Esophagus muscularis mucosa (tissue), 4 donors: ENCODE results near the gene EXOC3L4. TPM values are rescaled to one million over a fixed set of nuclear protein-coding genes. Genes with fewer than 3 reads are reported as not detected.

ENCODE experiments used
- DNase-seq: peaks from one replicate; pipeline ENCODE4 v3.0.0-alpha.2; 2017; ENCODE audit errors: extremely low spot score
- H3K27ac ChIP-seq, 4 donors: fragments of 200-600 bp; sonication (generic); replicated peaks in 1 of 4; 1 replicate in 3 of 4; 2 replicates in 1 of 4; pipeline ENCODE4 v1.5.1; 2016 to 2019; ENCODE audit warnings: mild to moderate bottlenecking in 1 of 4
- H3K27me3 ChIP-seq, 4 donors: fragments of 200-600 bp; sonication (generic); one replicate each; pipeline versions ENCODE4 v1.5.1 to v1.6.0; 2016 to 2019
- H3K36me3 ChIP-seq, 4 donors: fragments of 200-600 bp; sonication (generic); one replicate each; pipeline ENCODE4 v1.5.1; 2016 to 2019
- H3K4me1 ChIP-seq, 4 donors: fragments of 200-600 bp; sonication (generic); one replicate each; pipeline ENCODE4 v1.5.1; 2016 to 2019
- H3K4me3 ChIP-seq, 4 donors: fragments of 200-600 bp; sonication (generic); 1 replicate in 2 of 4; 2 replicates in 2 of 4; pipeline ENCODE4 v1.5.1; 2016 to 2019; ENCODE audit warnings: mild to moderate bottlenecking in 4 of 4, moderate library complexity in 1 of 4
- H3K9me3 ChIP-seq, 4 donors: fragments of 200-600 bp; sonication (generic); 1 replicate in 3 of 4; 2 replicates in 1 of 4; pipeline ENCODE4 v1.5.1; 2016 to 2019
- EP300 ChIP-seq: sonication (generic); formaldehyde crosslinking; IDR thresholded peaks from one replicate; pipeline ENCODE4 v1.6.1; 2017; ENCODE audit warnings: antibody characterized with exemption
- POLR2A ChIP-seq: fragments of 450-650 bp; IDR thresholded peaks from one replicate; pipeline ENCODE4 v1.6.1; 2017; ENCODE audit warnings: antibody characterized with exemption, moderate library complexity, mild to moderate bottlenecking, low read depth
- POLR2AphosphoS5 ChIP-seq, 2 donors: sonication (generic); formaldehyde crosslinking; IDR thresholded peaks; one replicate each; pipeline ENCODE4 v1.6.1; 2017; ENCODE audit warnings: antibody characterized with exemption in 2 of 2
- WGBS: methylation state at CpG from one replicate; pipeline ENCODE4 v1.1.5; 2018; 5-methylcytosine and 5-hydroxymethylcytosine counted together
- intact Hi-C: fragments of 100-400 bp; cut with DNase I; formaldehyde crosslinking; loops from one replicate; pipeline ENCODE4 v1.15.1; 2023
- total RNA-seq, 4 donors: library from RNA; depleted of rRNA; stranded (reverse); fragments of >200 nt; gene quantifications; one replicate each; pipeline versions ENCODE4 v1.1.0 to v1.2.1, GENCODE V29; 2016
- TF ChIP-seq, protein P1 (sequence below), 3 experiments: fragments of 200-600 bp in 2 of 3; fragments of 450-650 bp in 1 of 3; sonication (generic) in 2 of 3; IDR thresholded peaks; one replicate each; pipeline ENCODE4 v1.5.1; 2017 to 2019; ENCODE audit warnings: antibody characterized with exemption in 3 of 3, mild to moderate bottlenecking in 2 of 3, moderate library complexity in 1 of 3

Gene EXOC3L4
- total RNA-seq, 4 donors from 2014 or later = 0.42 to 2.0 (median 1.2) TPM

DNA sequence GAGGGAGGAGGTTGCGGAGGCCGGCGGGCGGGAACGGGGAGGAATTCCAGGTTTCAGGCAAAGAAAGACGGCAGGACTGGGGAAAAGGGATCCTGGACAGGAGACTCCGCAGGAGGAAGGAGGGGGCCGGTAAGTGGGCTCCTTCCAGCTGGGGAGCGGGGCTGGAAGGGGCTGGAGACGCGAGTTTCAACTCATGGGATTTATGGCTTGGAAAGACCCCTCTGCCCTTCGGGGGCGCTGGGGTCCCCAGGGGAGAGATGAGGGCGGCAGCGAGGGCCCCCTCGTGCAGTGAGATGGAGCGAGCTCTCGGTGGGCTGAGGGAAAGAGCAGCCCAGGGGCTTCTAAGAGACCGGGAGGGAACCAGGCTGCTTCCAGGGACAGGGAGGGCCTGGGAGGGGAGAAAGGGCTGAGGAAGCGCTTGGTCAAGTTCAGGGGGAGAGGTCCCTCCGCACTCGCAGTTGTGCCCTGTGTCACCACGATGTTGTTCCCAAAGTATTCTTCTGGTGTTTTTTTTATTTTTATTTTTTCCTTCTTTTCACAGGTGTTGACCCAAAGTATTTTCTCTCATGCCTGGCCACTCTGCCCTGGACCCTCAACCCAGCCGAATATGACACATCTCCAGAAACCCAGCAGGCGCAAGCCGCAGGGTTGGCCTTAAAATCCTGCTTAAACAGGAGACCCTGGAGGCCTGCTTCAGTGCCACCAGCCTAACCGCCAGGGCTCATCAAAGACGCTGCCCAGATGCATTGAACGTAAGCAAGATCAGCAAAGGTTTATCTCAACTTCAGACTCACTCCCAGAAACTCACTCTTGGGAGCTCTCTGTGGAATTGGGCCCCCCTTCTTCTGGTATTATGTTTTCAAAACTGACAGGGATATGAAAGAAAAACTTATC lies 44.9 kb downstream of the EXOC3L4 start:
- WGBS = 59% methylated on average over 29 of the region's 29 CpGs
- no peak for TF ChIP-seq POLR2AphosphoS5 (IDR thresholded peaks at IDR 0.05)
- peaks cover 0 to 48% (median 13%) of the 10 kb centered on the region in 4 donors for H3K27me3 ChIP-seq
- no peak for DNase-seq
- H3K4me1 ChIP-seq = peaks cover 11 to 33% (median 24%) of the 10 kb centered on the region in 4 donors
- no peaks in the 10 kb centered on the region for H3K9me3 ChIP-seq
- peak overlapping the region; percentile 32 to 45 (median 40) for H3K4me3 ChIP-seq
- H3K27ac ChIP-seq = peak overlapping the region; percentile 16 to 65 (median 38)
- intact Hi-C loops = loop anchor here (5.0 kb wide), 1 partner anchor 32 kb away; no protein-coding TSS in a partner anchor
- peaks cover 0 to 19% (median 16%) of the 10 kb centered on the region in 4 donors for H3K36me3 ChIP-seq

DNA sequence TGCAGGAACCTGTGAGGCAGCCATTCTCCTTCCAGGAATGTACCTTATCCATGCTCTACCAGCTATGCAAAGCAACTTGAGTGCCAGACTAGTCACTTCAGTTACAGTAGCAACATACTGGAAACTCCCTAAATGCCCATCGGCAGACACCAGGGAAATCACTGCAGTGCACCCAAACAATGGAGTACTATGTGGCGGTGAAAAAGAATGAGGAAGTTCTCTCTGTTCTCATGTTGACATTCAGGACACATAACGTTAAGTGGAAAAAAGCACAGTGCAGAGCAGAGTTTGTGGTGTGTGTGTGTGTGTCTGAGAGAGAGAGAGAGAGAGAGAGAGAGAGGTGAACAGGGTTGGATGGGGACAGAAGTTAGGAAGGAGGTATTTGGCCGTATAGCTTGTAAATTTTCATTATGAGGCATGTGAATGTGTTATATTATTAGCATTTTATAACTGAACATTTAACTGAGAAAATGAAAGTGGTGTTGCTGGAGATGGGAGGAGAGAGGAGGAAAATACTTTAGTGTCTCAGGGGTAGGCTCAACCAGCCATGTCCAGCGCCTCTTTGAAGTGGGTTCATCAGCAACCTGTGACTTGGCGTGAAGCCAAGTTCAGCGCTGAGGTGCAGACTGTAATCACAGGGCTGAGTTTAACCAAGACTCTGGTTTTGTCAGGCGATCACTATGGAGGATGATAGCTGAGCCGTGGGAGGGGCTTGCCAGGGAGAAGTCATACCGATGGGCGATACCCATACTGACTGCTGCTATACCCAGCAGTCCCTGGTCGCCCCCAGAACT lies 46.0 kb downstream of the EXOC3L4 start:
- Histone ChIP-seq H3K36me3 (peaks cover 0 to 8% (median 6%) of the 10 kb centered on the region in 4 donors), H3K27me3 (peaks cover 0 to 50% (median 13%) of the 10 kb centered on the region in 4 donors), H3K27ac (no peak overlapping the region), H3K4me1 (peaks cover 11 to 33% (median 24%) of the 10 kb centered on the region in 4 donors), H3K9me3 (no peaks in the 10 kb centered on the region), H3K4me3 (no peak overlapping the region)
- DNase-seq = no peak
- no peak for TF ChIP-seq EP300
- no peak for TF ChIP-seq POLR2A
- intact Hi-C loops = loop anchor here (5.0 kb wide), 1 partner anchor 33 kb away; no protein-coding TSS in a partner anchor
- 57% methylated on average over 12 of the region's 12 CpGs for WGBS

DNA sequence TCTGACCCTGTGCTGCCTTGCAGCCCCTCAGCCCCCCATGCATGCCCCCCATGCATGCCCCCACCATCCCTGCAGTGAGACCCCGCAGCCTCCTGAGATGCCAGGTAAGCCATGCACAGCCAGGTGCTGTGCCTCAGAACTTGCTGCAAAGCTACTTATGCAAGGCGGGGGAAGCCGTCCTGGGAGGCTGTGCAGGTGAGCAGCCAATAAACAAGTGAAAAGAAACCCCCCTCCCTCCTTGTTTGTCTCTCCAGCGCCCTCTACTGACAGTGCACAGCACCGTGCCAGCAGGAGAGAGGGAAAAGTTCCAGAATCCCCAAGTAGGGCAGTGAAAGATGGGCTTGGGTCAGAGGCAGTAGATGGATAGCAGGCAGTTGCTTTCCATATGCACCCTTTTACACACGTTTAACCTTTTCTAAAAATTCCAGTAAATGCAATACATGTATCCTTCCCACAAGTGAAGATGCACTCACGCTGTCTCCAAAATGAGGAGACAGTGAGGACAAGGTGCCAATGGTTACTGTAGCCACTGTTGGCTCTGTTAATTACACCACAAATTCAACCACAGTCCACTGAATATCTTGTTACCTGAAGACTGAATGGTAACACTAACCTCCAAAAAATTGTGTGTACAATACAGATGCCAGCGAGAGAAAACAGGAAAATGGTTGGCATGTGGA lies 46.7 kb downstream of the EXOC3L4 start:
- H3K4me1 ChIP-seq = peaks cover 11 to 33% (median 24%) of the 10 kb centered on the region in 4 donors
- 36% methylated on average over 8 of the region's 8 CpGs for WGBS
- H3K27ac ChIP-seq = no peak overlapping the region
- DNase-seq = no peak
- H3K9me3 ChIP-seq = no peaks in the 10 kb centered on the region
- H3K27me3 ChIP-seq = peaks cover 0 to 58% (median 13%) of the 10 kb centered on the region in 4 donors
- peaks cover 0 to under 1% (median 0%) of the 10 kb centered on the region in 4 donors for H3K36me3 ChIP-seq
- TF ChIP-seq POLR2AphosphoS5 (IDR thresholded peaks at IDR 0.05) (no peak), EP300 (no peak), POLR2A (no peak)
- TF ChIP-seq, protein P1, sequence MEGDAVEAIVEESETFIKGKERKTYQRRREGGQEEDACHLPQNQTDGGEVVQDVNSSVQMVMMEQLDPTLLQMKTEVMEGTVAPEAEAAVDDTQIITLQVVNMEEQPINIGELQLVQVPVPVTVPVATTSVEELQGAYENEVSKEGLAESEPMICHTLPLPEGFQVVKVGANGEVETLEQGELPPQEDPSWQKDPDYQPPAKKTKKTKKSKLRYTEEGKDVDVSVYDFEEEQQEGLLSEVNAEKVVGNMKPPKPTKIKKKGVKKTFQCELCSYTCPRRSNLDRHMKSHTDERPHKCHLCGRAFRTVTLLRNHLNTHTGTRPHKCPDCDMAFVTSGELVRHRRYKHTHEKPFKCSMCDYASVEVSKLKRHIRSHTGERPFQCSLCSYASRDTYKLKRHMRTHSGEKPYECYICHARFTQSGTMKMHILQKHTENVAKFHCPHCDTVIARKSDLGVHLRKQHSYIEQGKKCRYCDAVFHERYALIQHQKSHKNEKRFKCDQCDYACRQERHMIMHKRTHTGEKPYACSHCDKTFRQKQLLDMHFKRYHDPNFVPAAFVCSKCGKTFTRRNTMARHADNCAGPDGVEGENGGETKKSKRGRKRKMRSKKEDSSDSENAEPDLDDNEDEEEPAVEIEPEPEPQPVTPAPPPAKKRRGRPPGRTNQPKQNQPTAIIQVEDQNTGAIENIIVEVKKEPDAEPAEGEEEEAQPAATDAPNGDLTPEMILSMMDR (IDR thresholded peaks at IDR 0.05) = peak; percentile 33 to 61 (median 36)
- intact Hi-C loops = loop anchor here (5.0 kb wide), 1 partner anchor 34 kb away; no protein-coding TSS in a partner anchor
- H3K4me3 ChIP-seq = no peak overlapping the region

DNA sequence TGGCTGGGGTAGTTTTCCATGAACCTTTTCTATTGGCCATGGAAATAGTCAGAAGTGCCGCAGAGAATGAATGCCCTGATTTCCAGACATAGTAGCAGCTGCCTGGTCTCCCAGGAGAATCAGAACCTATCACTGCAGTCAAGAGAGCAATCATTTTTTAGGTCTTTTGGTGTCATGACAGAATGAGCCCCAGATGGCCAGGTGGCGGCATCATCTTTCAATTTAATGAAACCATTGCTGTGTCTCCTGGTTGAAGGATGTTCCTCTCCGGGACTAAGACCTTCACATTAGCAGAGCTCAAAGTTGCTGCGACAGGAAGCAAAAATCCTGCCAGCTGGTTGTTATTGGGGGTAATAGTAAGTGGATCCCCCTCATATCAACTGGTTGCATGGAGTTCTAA lies 47.5 kb downstream of the EXOC3L4 start:
- Histone ChIP-seq H3K4me3 (no peak overlapping the region), H3K4me1 (peaks cover 11 to 30% (median 24%) of the 10 kb centered on the region in 4 donors), H3K27ac (no peak overlapping the region), H3K9me3 (no peaks in the 10 kb centered on the region), H3K36me3 (no peaks in the 10 kb centered on the region), H3K27me3 (peaks cover 0 to 65% (median 13%) of the 10 kb centered on the region in 4 donors)
- intact Hi-C loops = loop anchor here (5.0 kb wide), 1 partner anchor 35 kb away; no protein-coding TSS in a partner anchor
- no peak for DNase-seq
- 87% methylated on average over 4 of the region's 4 CpGs for WGBS
- TF ChIP-seq POLR2AphosphoS5 (IDR thresholded peaks at IDR 0.05) = no peak
- TF ChIP-seq POLR2A = no peak
- no peak for TF ChIP-seq EP300
- TF ChIP-seq, protein P1 (IDR thresholded peaks at IDR 0.05) = no peak

DNA sequence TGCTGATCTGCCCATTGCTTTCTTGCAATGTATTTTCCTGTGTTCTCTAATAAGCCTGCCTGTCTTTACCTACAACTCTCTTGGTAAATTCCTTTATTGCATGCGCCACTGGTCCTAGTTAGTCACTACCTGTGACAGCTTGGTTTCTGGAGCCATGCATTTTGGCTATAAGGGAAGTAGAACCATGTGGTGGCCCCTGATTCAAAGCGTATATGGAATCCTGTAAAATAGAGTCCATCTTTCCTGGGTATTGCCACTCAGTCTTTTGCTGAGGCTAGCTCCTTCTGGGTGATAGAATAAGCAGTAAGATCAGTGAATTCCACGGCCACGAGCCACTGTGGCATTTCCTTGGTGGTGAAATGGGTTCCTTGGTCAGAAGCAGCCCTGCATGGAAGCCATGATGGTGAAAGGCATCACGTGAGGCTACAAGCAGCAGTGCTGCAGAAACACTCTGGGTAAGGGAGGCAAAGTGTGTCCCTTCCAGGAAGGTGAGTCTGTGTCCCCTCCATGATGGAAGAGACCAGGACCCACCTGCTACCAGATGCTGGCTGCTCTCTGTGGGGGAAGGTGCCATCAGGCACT lies 48.3 kb downstream of the EXOC3L4 start:
- peaks cover 0 to 72% (median 13%) of the 10 kb centered on the region in 4 donors for H3K27me3 ChIP-seq
- 80% methylated on average over 5 of the region's 5 CpGs for WGBS
- intact Hi-C loops = loop anchor here (5.0 kb wide), 1 partner anchor 36 kb away; no protein-coding TSS in a partner anchor
- H3K9me3 ChIP-seq = no peaks in the 10 kb centered on the region
- no peak overlapping the region for H3K27ac ChIP-seq
- peaks cover 11 to 23% (median 18%) of the 10 kb centered on the region in 4 donors for H3K4me1 ChIP-seq
- DNase-seq = no peak
- TF ChIP-seq, protein P1 (IDR thresholded peaks at IDR 0.05) = no peak
- TF ChIP-seq POLR2A (no peak), POLR2AphosphoS5 (IDR thresholded peaks at IDR 0.05) (no peak), EP300 (no peak)
- no peaks in the 10 kb centered on the region for H3K36me3 ChIP-seq
- no peak overlapping the region for H3K4me3 ChIP-seq
